ENCODE results near the gene SBK2.

DNA sequence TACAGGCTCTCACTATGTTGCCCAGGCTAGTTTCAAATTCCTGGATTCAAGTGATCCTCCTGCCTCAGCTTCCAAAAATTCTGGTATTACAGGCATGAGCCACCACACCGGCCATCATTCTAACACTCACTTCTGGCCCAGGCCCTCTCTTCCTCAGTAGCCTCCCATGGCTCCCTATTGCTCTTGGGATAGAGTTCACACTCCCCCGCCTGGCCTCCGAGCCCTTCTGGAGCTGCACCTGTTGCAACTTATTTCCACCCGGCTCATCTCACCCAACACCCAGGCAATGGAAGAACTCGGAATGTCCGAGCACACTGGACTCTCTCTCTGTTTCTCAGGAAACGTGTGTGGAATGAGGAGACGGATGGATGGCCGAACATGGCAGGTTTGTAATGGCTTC is 17.4 kb upstream of the SBK2 start:
- TF ChIP-seq, protein P1, sequence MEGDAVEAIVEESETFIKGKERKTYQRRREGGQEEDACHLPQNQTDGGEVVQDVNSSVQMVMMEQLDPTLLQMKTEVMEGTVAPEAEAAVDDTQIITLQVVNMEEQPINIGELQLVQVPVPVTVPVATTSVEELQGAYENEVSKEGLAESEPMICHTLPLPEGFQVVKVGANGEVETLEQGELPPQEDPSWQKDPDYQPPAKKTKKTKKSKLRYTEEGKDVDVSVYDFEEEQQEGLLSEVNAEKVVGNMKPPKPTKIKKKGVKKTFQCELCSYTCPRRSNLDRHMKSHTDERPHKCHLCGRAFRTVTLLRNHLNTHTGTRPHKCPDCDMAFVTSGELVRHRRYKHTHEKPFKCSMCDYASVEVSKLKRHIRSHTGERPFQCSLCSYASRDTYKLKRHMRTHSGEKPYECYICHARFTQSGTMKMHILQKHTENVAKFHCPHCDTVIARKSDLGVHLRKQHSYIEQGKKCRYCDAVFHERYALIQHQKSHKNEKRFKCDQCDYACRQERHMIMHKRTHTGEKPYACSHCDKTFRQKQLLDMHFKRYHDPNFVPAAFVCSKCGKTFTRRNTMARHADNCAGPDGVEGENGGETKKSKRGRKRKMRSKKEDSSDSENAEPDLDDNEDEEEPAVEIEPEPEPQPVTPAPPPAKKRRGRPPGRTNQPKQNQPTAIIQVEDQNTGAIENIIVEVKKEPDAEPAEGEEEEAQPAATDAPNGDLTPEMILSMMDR (IDR thresholded peaks at IDR 0.05) = no peak
- no peak for TF ChIP-seq FOXP4 (CRISPR knock-in tag; IDR thresholded peaks at IDR 0.05)
- no peak for TF ChIP-seq TEAD4 (CRISPR knock-in tag; IDR thresholded peaks at IDR 0.05)
- no peak for TF ChIP-seq GABPB1 (CRISPR knock-in tag; IDR thresholded peaks at IDR 0.05)
